Activated CD4-positive, CD25-positive, alpha-beta regulatory T cell (primary cell): ENCODE data around the gene SNTG2.
"Not testable (repeated sequence)": the region's sequence is repeated elsewhere in the genome, so short reads cannot be mapped to it uniquely, and the experiment has no call there.

Experiments
- DNase-seq, 4 experiments: peaks; one replicate each; lab custom pipeline; 2025; lab: John Stamatoyannopoulos, UW

The SNTG2 gene

DNA sequence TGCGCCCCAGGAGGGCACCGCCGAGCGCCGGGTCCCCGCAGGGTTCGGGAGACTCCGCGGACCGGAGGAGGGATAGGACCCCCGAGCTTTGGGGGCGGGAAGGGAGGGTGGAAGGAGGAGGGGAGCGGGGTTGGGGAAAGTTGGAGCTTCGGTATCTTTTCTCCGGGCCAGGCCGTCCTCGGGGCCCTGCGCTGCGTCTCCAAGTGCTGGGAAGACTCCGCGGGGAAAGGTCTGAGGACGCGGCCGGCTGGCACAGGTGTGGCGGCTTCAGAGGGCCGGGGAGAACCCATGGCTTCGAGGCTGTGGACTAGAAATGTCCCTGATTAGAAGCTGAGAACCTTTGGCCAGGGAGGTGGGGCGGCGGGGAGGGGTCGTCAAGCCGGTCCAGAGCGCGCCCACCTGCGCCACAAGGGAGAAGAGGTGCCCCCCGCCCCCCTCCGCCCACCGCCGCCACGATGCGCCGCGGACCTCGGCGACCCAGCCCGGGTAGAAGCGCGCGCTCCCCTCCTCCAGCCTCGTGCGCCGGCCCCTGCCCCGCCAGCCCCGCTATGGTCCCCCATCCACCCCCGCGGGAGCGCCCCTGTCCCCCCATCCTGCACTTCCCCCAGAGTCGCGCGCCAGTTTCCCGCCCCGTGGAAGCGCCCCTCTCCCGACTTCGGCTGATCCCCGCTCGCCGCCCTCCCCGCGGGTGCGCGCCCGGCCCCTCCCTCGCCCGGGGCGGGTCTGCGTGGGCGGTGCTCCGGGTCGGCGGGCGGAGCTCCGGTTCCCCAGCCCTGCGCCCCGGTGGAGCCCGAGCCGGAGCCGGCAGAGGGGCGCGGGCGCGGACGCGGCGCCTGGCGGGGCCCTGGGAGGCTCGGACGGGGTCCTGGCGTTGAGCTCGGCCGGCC is at the start of gene SNTG2:
Gene SNTG2, plus strand, starts transcription at position 770 of the 887 bp plus-strand sequence. CDS start 148 bp downstream, outside the sequence.
- no peak for DNase-seq

DNA sequence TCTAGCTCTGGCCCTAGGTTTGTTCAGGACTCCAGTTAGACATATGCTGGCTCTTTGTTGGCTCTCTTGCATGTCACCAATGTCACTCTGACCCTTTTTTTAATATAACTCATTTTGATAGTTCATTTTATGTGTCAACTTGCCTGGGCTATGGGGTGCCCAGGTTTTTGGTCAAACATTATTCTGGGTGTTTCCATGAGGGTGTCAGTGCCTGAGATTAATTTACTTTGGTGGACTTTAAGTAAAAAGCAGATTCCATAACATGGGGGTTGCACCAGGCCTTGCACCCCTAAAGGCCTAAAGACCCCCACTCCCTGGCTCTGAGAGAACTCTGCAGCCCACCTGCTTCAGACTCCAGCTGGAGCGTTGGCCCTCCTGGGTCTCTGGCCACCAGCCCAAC is 48.1 kb upstream of the SNTG2 start:
- no peak for DNase-seq

DNA sequence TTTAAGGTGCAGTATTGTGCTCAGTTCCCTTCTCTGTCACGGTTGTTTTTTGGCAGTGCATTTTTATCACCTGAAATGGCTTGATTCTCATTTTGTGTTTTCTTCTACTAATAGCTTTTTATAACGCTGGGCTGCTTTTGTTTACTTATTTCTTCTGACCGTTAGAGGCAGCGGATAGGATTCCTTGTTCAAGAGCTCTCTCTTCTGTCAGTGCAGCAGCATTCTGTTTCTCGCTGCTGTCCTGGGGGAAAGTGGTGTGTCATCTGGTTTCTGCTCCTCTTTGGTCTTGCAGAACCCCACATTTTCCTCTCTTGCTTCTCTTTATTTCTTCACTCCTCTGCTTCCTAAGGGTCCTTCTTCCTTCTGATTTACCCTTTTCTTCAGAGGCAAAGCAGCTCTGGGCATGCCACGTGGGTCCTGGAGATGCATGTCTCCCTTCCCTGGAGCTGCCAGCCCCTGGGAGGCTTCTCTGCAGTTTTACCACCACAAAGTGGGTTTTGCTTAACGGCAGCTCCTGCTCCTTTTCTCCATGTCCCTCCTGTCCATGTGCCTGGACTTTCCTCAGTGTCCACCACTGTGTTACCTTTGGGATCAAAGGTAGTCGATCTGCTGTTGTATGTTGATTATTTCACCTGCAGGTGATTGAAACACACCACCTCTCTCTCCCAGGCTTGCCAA is 47.3 kb upstream of the SNTG2 start:
- no peak for DNase-seq

DNA sequence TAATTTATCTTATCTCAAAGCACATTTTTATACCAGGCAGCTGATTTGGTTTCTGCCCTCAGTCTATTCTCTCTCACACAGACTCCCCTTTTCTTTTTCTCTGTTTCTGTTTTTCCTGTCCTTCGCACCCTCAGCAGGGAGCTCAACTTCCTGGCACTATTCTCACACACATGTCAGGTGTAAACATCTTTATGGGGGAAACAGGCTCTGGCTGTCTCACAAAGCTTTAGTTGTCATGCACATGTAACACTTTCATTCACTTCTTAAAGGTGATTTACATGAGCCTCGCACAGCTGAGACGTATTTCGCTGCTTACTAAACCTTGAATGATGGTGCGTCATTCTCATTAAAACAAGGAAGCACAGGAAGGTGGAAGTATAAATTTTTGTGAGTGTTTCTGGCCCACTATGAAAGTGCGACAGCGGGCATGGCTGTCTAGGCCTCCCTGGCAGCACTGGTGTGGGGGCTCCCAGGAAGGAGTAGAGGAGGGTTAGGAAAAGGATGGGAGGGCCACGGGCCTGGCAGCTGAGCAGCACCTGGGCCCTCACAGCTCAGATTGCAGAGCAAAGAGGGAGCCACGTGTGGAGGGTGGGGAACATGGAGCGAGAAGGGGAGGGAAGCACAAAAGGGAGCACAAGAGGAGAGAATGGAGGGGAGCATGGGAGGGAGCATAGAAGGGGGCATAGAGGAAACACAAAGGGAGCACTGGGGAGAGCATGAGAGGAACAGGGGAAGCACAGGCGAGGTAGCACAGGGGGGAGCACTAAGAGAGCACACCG is 46.2 kb upstream of the SNTG2 start:
- DNase-seq, result no peak

DNA sequence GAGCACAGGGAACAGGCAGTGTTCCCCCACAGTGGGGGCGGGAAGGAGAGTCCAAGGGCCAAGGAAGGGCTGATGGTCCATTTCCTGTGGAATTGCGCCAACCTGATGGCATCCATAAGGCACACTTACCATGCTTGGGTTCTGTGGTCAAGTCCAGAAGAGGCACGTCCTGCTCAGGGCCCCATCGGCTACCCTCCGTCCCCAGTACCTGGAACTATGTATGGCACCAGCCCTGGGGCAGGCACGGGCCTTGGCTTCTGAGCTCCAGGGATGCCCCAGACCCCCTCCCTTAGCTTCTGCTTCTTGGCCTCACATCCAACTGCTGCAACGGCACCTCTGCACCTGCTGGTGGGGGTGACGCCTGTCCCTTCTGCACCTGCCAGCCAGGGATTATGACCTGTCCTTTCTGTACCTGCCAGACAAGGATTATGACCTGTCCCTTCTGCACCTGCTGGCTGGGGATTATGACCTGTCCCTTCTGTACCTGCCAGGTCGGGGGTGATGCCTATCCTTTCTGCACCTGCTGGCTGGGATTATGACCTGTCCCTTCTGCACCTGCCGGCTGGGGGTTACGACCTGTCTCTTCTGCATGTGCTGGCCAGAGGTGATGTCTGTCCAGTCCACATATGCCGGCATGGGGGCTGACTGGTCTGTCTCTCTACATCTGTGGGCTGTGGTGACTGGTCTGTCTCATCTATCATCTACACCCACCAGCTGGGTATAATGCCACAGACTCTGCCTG is 45.4 kb upstream of the SNTG2 start:
- DNase-seq, result no peak

DNA sequence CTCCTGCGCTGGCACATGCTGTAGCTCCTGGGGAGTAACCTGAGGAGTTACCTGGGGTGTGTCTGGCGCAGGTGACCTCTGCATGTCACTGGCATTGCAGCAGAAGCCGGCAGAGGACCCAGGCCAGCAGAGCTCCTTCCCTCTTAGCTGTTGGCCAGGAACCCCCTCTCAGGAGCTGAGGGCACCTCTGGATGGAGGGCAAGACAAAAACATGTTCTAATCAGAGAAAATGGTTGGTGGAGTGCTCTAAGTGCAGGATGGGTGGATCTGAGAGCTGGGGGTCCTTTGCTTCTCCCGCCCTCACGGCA is 44.9 kb upstream of the SNTG2 start:
- no peak for DNase-seq

DNA sequence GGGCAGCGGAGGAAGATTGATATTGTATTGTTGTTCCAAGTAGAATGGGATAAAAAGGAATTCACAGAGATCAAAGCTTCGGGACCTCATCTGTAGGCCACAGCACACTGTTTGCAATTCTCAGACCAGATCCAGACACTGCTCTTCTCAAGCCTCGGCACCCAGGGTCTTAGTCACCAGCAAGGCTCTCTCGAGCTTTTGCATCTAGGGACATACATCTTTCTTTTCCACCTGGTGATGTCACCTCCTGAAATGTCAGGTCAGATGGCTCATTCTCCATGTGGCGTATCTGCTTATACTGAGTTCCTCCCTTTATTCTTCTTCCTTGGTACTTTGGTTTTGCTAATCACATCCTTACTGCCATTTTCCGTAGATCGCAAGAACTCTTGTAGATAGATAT is 42.9 kb upstream of the SNTG2 start:
- no peak for DNase-seq

DNA sequence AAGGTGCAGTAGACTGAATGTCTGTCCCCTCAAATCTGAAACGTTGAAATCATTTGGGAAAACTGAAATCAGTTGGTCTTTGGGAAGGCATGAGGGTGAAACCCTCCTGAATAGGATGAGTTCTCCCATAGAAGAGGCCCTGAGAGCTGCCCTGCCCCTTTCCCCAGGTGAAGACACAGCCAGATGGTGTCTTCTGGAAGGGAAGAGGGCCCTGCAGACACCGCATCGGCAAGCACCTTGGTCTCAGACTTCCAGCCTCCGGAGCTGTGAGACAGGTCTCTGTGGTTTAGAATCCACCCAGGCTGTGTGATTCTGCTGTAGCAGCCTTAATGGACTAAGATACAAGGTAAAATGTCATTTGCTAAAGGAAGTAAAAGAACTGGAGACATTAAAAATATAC is 42.1 kb upstream of the SNTG2 start:
- DNase-seq, result no peak

DNA sequence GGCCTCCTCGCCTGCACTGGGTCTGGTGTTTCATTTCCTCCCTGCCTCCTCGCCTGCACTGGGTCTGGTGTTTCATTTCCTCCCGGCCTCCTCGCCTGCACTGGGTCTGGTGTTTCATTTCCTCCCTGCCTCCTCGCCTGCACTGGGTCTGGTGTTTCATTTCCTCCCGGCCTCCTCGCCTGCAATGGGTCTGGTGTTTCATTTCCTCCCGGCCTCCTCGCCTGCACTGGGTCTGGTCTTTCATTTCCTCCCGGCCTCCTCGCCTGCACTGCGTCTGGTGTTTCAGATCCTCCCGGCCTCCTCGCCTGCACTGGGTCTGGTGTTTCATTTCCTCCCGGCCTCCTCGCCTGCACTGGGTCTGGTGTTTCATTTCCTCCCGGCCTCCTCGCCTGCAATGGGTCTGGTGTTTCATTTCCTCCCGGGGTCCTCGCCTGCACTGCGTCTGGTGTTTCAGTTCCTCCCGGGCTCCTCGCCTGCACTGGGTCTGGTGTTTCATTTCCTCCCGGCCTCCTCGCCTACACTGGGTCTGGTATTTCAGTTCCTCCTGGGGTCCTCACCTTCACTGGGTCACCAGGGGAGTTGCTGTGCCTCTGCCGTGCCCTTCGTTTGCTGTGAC is 40.8 kb upstream of the SNTG2 start:
- not testable (repeated sequence) for DNase-seq

DNA sequence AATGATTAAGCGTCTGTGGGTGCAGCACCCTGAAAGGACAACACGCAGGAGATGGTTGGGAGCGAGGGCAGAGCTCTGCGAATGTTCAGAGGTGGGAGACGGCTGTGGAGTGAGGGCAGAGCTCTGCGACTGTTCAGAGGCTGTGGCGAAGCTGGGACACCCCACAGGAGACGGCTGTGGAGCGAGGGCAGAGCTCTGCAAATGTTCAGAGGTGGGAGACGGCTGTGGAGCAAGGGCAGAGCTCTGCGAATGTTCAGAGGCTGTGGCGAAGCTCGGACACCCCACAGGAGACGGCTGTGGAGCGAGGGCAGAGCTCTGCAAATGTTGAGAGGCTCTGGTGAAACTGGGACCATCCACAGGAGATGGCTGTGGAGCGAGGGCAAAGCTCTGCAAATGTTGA is 40.0 kb upstream of the SNTG2 start:
- DNase-seq, result no peak

DNA sequence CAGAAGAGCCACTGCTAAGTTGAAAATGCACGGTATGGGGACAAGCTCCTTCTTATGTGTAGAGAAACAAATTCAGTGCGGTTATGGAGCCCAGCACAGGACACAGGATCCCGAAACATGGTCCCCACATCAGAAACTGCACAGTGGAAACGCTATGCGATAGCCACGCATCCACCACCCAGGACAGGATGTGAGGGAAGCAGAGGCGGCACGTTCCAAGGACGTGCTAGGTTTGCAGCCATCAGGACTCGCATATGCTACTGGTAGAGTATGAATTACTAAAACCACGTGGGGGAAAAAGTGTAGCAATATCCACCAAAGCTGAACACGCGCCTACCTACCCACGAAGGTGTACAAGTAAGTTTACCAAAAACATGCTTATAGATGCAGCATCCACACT is 34.7 kb upstream of the SNTG2 start:
- DNase-seq, result no peak

DNA sequence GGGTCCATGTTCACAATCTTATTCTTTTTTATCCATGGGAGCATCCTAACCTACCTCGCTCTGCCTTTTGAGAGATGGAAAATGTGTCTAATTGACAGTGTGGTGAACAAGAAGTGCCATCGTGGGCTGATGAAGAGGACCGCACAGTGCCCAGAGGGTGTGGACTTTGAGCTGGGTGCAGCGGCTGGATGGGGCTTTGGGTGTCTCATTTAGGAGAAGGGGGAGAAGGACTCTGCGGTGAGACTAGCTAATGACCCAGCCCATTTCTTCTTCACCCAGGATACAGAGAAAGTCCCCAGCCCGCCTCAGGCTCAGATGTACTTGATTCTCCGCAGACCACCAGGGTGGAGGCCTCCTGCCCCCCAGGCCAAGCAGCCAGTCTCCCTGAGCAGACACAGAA is 33.7 kb upstream of the SNTG2 start:
- no peak for DNase-seq

DNA sequence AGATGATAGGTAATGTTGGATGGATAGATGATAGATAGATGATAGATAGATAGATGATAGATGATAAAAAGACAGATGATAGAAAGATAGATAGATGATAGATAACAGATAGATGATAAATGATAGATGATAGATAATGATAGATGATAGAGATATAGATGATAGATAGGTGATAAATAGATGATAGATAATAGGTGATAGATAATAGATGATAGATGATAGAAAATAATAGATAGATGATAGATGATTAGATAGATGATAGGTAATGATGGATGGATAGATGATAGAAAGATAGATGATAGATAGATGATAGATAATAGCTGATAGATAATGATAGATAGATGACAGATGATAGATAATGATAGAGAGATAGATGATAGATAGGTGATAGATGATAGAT is 31.0 kb upstream of the SNTG2 start:
- no peak for DNase-seq

DNA sequence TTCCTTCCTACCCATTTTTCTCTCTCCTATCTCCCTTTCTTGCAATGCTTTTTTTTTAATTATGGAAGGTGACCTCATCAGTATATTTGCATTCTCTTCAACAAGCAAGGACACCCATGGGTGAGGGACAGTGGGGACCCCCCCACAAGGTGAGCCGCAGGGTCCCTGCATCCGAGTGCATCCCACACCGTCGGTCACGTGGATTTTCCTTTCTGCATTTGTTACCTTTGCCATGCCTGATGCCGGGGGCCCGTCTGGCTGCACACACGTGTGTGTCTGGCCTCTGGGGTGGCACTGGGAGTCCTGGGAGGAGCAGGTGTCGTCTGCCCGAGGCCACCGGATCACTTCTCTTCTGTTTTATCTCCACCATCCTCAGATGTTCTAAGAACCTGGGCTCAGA is 30.1 kb upstream of the SNTG2 start:
- no peak for DNase-seq

DNA sequence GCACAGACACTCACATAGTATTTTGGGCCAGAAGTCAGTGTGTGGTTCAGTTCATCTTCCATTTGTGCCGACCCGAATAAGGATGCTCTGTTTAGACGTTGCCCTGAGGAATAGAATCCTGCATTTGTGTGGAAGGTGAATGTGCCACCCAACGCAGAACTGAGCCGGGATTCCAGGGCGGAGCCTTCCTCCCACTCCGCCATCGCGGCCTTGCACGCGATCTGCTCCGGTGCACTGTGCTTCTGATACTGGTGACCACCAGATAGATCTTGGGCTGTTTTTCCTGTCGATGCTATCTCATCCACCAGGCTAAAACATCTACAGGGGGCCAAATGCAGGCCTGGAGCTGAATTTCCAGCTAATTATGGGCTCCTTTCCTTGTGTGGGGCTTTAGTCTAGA is 29.6 kb upstream of the SNTG2 start:
- DNase-seq, result no peak

DNA sequence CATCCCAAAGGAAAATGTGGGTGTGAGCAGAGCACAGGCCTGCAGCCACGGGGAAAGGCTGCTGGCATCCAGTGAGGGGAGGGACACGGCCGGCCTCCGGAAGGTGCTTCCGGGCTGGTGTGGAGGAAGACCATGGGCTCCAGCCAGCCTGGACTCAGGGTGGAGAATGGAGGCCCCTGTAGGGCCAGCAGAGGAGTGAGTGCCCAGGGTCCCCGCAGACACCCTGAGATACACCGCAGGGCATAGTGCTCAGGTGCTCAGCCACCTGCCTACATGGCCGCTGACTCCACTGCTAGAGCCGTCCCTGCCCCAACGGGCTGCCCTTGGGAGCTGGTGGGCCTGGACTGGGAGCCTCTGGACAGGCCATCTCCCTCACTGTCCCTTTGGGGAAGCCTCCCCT is 28.5 kb upstream of the SNTG2 start:
- no peak for DNase-seq

DNA sequence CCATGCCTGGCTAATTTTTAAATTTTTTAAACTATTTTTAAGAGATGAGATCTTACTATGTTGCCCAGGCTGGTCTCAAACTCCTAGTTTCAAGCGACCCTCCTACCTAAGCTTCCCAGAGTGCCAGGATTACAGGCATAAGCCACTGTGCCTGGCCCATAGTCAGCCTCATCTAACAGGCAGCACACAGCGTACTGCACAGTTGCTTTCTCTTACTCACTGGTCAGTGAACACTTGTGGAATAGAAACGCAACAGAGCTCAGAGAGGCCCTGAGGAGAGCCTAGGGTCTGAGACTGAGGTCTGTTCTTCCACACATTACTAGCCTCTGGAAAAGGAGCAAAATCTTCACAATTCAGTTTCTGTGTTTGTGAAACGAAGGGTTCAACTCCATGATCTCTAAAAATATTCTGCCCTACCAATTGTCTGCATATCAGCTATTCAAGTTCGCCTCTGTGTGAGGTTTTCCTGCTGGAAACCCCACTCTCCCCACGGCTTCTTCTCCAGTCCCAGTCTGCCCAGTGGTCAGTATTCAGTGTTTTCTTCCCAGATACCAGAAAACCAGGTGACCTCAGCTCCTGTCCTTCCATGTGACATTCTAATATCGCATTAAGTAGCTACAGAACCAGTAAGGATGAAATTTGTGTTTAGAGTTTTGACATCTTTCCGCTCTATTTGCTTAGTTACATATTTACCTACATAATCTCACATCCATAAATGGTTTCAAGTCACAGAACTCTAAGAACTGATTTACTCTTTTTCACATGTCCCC is 26.6 kb upstream of the SNTG2 start:
- DNase-seq, result no peak

DNA sequence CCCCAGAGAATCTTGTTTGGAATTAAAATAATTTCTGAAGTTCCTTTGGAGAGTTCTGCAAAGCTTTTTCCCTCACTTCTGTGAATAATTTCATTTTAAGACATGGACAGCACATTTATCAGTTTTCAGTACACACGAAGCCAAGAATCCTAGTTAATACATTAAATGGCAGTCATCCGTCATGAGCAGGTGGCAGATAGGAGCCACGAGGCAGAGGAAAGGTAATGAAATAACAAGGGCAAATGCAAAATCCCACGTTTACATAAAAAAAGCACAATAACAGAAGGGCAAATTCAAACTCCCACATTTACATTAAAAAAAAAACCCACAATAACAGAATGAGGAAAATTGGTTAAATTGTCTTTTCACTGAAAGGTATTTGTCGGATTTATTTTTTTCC is 25.9 kb upstream of the SNTG2 start:
- DNase-seq, result no peak

DNA sequence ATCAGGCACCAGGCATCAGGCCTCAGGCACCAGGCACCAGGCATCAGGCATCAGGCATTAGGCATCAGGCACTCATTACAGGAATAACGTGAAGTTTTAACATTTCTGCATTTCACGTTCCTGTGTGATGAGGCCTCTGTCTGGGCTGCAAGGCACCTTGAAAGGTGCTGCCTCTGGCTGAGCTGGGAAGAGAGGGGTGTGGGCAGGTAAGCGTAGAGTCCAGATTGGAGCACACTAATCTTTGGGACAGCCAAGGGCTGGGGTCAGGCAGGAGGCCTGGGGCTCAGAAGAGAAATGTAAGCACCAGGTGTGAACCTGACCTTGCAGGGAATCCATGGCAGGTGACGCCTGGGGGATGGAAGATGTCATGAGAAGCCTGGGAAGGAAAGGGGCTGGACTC is 25.3 kb upstream of the SNTG2 start:
- no peak for DNase-seq

DNA sequence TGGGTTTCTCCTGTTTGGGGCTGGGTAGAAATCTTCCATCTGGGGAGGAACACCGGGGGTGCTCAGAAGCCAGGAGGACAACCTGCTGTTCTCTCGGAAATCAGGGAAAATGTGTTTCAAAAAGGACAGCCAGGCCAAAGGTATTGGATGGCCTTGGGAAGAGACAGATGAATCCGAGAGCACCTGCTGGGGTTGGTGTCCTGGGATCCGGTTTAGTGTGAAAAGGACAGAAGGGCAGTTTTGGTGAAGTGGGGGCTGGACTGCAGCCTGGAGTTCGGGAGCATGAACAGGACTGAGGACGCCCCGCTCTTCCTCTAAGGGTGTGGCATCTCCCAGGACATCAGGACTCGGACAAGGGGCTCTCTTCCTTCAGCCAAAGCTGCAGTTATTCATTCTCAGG is 24.9 kb upstream of the SNTG2 start:
- DNase-seq, result no peak

DNA sequence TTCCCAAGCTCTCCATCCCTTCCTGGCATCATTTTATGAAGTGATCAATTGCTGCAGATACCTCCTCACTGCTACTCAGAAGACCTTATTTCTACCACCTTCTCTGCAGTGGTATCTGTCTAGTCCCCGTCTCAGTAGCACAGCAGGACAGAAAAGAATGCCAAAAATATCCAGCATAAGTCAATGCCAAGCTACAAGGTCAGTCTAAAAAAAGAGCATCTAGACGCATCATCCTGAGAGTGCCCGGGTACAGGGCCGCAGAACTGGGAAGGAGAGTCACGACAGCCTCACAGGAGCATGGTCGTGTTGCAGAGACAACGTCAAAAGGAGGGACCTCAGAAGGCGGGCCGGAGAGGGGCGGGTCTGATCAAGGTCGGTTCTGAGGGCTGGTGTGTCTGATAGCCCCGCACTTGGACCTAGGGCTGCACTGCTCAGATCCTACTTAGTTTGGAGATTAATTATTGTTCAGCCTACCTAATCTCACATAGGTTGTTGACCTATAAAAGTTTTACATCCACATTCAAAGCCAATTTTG is 24.3 kb upstream of the SNTG2 start:
- no peak for DNase-seq
